Caco-2 (cell line): Measurements from ENCODE around the gene CCNDBP1. TPM values are rescaled to one million over a fixed set of nuclear protein-coding genes. Genes with fewer than 3 reads are reported as not detected.
A peak's percentile ranks its signal among the peaks of the same experiment; 100 is the strongest.

ENCODE experiments used
- BruUV-seq: library from RNA; stranded (reverse); fragments of 400-500 nt; replicated peaks from 2 replicates; lab custom pipeline; 2021; lab: Mats Ljungman, UMichigan
- CTCF ChIA-PET: fragments of 300-600 bp; sonication (Branson Sonifier 250); formaldehyde crosslinking; loops from one replicate; lab custom pipeline; 2022; ENCODE audit warnings: antibody characterized with exemption; lab: Charles Lee
- POLR2A ChIA-PET: fragments of 300-600 bp; sonication (Branson Sonifier 250); formaldehyde crosslinking; loops from one replicate; lab custom pipeline; 2022; ENCODE audit warnings: antibody characterized with exemption; lab: Charles Lee
- DNase-seq, 2 experiments: peaks; one replicate each; pipeline versions ENCODE4 v3.0.0 to v3.0.0-alpha.2; 2020 to 2022
- H3K27me3 ChIP-seq: replicated peaks from 2 replicates; pipeline ENCODE4 v1.6.0; 2011; ENCODE audit warnings: low read length; ENCODE audit not compliant: control insufficient read depth, insufficient read depth
- H3K36me3 ChIP-seq: 2 replicates; pipeline ENCODE4 v1.5.1; 2011; ENCODE audit warnings: low read length; ENCODE audit not compliant: control insufficient read depth, insufficient read depth
- H3K4me1 ChIP-seq: fragments of 250-450 bp; sonication (Bioruptor Pico); 2 replicates; pipeline ENCODE4 v1.5.1; 2020; ENCODE audit warnings: mild to moderate bottlenecking
- H3K4me3 ChIP-seq: 2 replicates; pipeline ENCODE4 v1.5.1; 2011; ENCODE audit warnings: low read depth, mild to moderate bottlenecking, control low read depth, low read length
- H3K9me3 ChIP-seq: fragments of 250-450 bp; sonication (Bioruptor Pico); 2 replicates; pipeline ENCODE4 v1.5.1; 2020; ENCODE audit warnings: mild to moderate bottlenecking, moderate library complexity
- H3K27ac Mint-ChIP-seq: one replicate; pipeline ENCODE4 v1.8.0; 2022; ENCODE audit warnings: mixed read lengths; ENCODE audit not compliant: unreplicated experiment
- H3K27me3 Mint-ChIP-seq: one replicate; pipeline ENCODE4 v1.8.0; 2022; ENCODE audit warnings: mixed read lengths; ENCODE audit not compliant: insufficient read depth, unreplicated experiment
- H3K36me3 Mint-ChIP-seq: one replicate; pipeline ENCODE4 v1.8.0; 2022; ENCODE audit warnings: mild to moderate bottlenecking, mixed read lengths; ENCODE audit not compliant: insufficient read depth, unreplicated experiment
- H3K4me1 Mint-ChIP-seq: one replicate; pipeline ENCODE4 v1.8.0; 2022; ENCODE audit warnings: low read depth, mixed read lengths; ENCODE audit not compliant: unreplicated experiment
- H3K4me3 Mint-ChIP-seq: one replicate; pipeline ENCODE4 v1.8.0; 2022; ENCODE audit warnings: mild to moderate bottlenecking, moderate library complexity, mixed read lengths; ENCODE audit not compliant: unreplicated experiment
- H3K9me3 Mint-ChIP-seq: one replicate; pipeline ENCODE4 v1.8.0; 2022; ENCODE audit warnings: mixed read lengths; ENCODE audit not compliant: unreplicated experiment
- CTCF ChIP-seq, 2 experiments: fragments of 200-600 bp in 1 of 2; IDR thresholded peaks; 1 replicate in 1 of 2; 2 replicates in 1 of 2; pipeline versions ENCODE4 v1.5.1 to v1.8.0; 2011 to 2022; ENCODE audit warnings: antibody characterized with exemption in 1 of 2, control low read depth in 1 of 2, inconsistent platforms in 1 of 2, low read depth in 1 of 2, low read length in 1 of 2, mild to moderate bottlenecking in 1 of 2, moderate library complexity in 1 of 2; ENCODE audit not compliant: insufficient read depth in 1 of 2, severe bottlenecking in 1 of 2, unreplicated experiment in 1 of 2
- intact Hi-C: fragments of 100-400 bp; cut with micrococcal nuclease; formaldehyde crosslinking; loops from one replicate; pipeline ENCODE4 v1.10.0; 2022; ENCODE audit not compliant: unreplicated experiment
- total RNA-seq: library from RNA; stranded (reverse); gene quantifications from 2 replicates; pipeline ENCODE4 v1.2.3, GENCODE V29; 2022

Gene CCNDBP1
- total RNA-seq, 1 experiment from 2014 or later: 21.7 TPM

GRCh38 chr15:43209059-43209824 lies 24.0 kb downstream of the CCNDBP1 start:
- no peaks in the 10 kb centered on the region; the same call in 1 of the 2 replicates for H3K4me1 ChIP-seq
- no TSS peak for BruUV-seq
- no peak overlapping the region for H3K4me3 ChIP-seq
- peaks cover 1% of the 10 kb centered on the region; the same call in 1 of the 2 replicates for H3K27me3 ChIP-seq
- Mint-ChIP-seq H3K36me3 (no peaks in the 10 kb centered on the region), H3K9me3 (no peaks in the 10 kb centered on the region), H3K27ac (no peak overlapping the region), H3K27me3 (peaks cover 4% of the 10 kb centered on the region), H3K4me3 (no peak overlapping the region), H3K4me1 (peaks cover 8% of the 10 kb centered on the region)
- POLR2A ChIA-PET: no interaction called here
- intact Hi-C loops: loop anchor here (5.0 to 10.0 kb wide), 2 partner anchors 78 to 504 kb away; no protein-coding TSS in a partner anchor
- CTCF ChIA-PET: interaction anchor here (1.0 to 3.8 kb wide), 2 partner anchors 10 to 76 kb away, joined by 3 to 19 read pairs; no protein-coding TSS in a partner anchor
- no peaks in the 10 kb centered on the region for H3K9me3 ChIP-seq
- DNase-seq: peak; percentile 47 to 59
- H3K36me3 ChIP-seq: no peaks in the 10 kb centered on the region
- peak in 1 of 2 experiments; percentile 34 for TF ChIP-seq CTCF (IDR thresholded peaks at IDR 0.05; ENCODE audit: insufficient read depth in 1 of 2, low read depth in 1 of 2, low read length in 1 of 2, severe bottlenecking in 1 of 2, unreplicated experiment in 1 of 2)

GRCh38 chr15:43210172-43210745 lies 25.1 kb downstream of the CCNDBP1 start:
- Mint-ChIP-seq H3K36me3 (no peaks in the 10 kb centered on the region), H3K9me3 (no peaks in the 10 kb centered on the region), H3K27me3 (peaks cover 2% of the 10 kb centered on the region), H3K4me3 (no peak overlapping the region), H3K27ac (no peak overlapping the region), H3K4me1 (peaks cover 7% of the 10 kb centered on the region)
- no peak overlapping the region for H3K4me3 ChIP-seq
- ChIA-PET POLR2A (no interaction called here), CTCF (interaction anchor here (0.7 to 3.8 kb wide), 2 partner anchors 75 to 703 kb away, joined by 3 to 19 read pairs; no protein-coding TSS in a partner anchor)
- BruUV-seq: no TSS peak
- no peaks in the 10 kb centered on the region for H3K4me1 ChIP-seq
- peaks cover 1% of the 10 kb centered on the region; the same call in 1 of the 2 replicates for H3K27me3 ChIP-seq
- intact Hi-C loops: no loop called here
- no peak for DNase-seq
- no peaks in the 10 kb centered on the region for H3K9me3 ChIP-seq
- no peak for TF ChIP-seq CTCF (IDR thresholded peaks at IDR 0.05; ENCODE audit: insufficient read depth in 1 of 2, low read depth in 1 of 2, low read length in 1 of 2, severe bottlenecking in 1 of 2, unreplicated experiment in 1 of 2)
- H3K36me3 ChIP-seq: no peaks in the 10 kb centered on the region

- Mint-ChIP-seq H3K36me3 (no peaks in the 10 kb centered on the region), H3K9me3 (no peaks in the 10 kb centered on the region), H3K27me3 (peaks cover 2% of the 10 kb centered on the region), H3K27ac (no peak overlapping the region), H3K4me1 (peaks cover 7% of the 10 kb centered on the region), H3K4me3 (no peak overlapping the region)
- CTCF ChIA-PET: interaction anchor here (3.8 kb wide), 1 partner anchor 75 kb away, joined by 19 read pairs; no protein-coding TSS in a partner anchor
- Histone ChIP-seq H3K4me1 (no peaks in the 10 kb centered on the region), H3K27me3 (peaks cover 1% of the 10 kb centered on the region; the same call in 1 of the 2 replicates), H3K36me3 (no peaks in the 10 kb centered on the region), H3K4me3 (no peak overlapping the region), H3K9me3 (no peaks in the 10 kb centered on the region)
- intact Hi-C loops: no loop called here
- TF ChIP-seq CTCF (IDR thresholded peaks at IDR 0.05; ENCODE audit: insufficient read depth in 1 of 2, low read depth in 1 of 2, low read length in 1 of 2, severe bottlenecking in 1 of 2, unreplicated experiment in 1 of 2): no peak
- DNase-seq: no peak
- BruUV-seq: no TSS peak
- POLR2A ChIA-PET: no interaction called here
Measured at GRCh38 chr15:43210807-43211206, 25.6 kb downstream of the CCNDBP1 start.
